PC-9 (cell line): ENCODE results near the gene PTGR3. TPM values are rescaled to one million over a fixed set of nuclear protein-coding genes. Genes with fewer than 3 reads are reported as not detected.

ENCODE experiments used
- BruUV-seq: library from RNA; stranded (reverse); fragments of 400-500 nt; replicated peaks from 2 replicates; lab custom pipeline; 2021; lab: Mats Ljungman, UMichigan
- CTCF ChIA-PET: fragments of 300-600 bp; sonication (Branson Sonifier 250); formaldehyde crosslinking; loops from one replicate; lab custom pipeline; 2022; ENCODE audit warnings: antibody characterized with exemption; lab: Charles Lee
- POLR2A ChIA-PET: fragments of 300-600 bp; sonication (Branson Sonifier 250); formaldehyde crosslinking; loops from one replicate; lab custom pipeline; 2022; ENCODE audit warnings: antibody characterized with exemption; ENCODE audit not compliant: unreplicated experiment; lab: Charles Lee
- DNase-seq, 2 experiments: peaks; one replicate each; pipeline versions ENCODE4 v3.0.0 to v3.0.0-alpha.2; 2015 to 2022; ENCODE audit warnings: mixed read lengths in 1 of 2
- H2AFZ ChIP-seq: fragments of 200-600 bp; sonication (generic); 2 replicates; pipeline ENCODE4 v1.8.1; 2017; ENCODE audit warnings: antibody characterized with exemption
- H3F3A ChIP-seq: fragments of 200-600 bp; sonication (generic); 2 replicates; pipeline ENCODE4 v1.8.1; 2017; ENCODE audit warnings: antibody characterized with exemption, mild to moderate bottlenecking, low read depth; ENCODE audit not compliant: insufficient read depth
- H3K27ac ChIP-seq: fragments of 200-600 bp; sonication (generic); 2 replicates; pipeline ENCODE4 v1.6.1; 2016; ENCODE audit warnings: mixed run types
- H3K27me3 ChIP-seq: fragments of 200-600 bp; sonication (generic); 2 replicates; pipeline ENCODE4 v1.6.1; 2016; ENCODE audit warnings: low read depth, mixed run types; ENCODE audit not compliant: insufficient read depth
- H3K36me3 ChIP-seq: fragments of 200-600 bp; sonication (generic); 2 replicates; pipeline ENCODE4 v1.6.1; 2016; ENCODE audit warnings: low read depth, mixed run types
- H3K4me1 ChIP-seq: fragments of 200-600 bp; sonication (generic); replicated peaks from 2 replicates; pipeline ENCODE4 v1.6.1; 2016; ENCODE audit warnings: mixed run types; ENCODE audit not compliant: insufficient read depth
- H3K4me2 ChIP-seq: fragments of 200-600 bp; sonication (generic); 2 replicates; pipeline ENCODE4 v1.6.1; 2017; ENCODE audit warnings: mixed run types
- H3K4me3 ChIP-seq: fragments of 200-600 bp; sonication (generic); 2 replicates; pipeline ENCODE4 v1.6.1; 2016; ENCODE audit warnings: mixed run types
- H3K79me2 ChIP-seq: fragments of 200-600 bp; sonication (generic); 2 replicates; pipeline ENCODE4 v1.6.1; 2017; ENCODE audit warnings: low read depth, mixed run types
- H3K9me2 ChIP-seq: fragments of 200-600 bp; sonication (generic); 2 replicates; pipeline ENCODE4 v1.8.1; 2017; ENCODE audit warnings: mild to moderate bottlenecking; ENCODE audit not compliant: insufficient read depth
- H3K9me3 ChIP-seq: fragments of 200-600 bp; sonication (generic); 2 replicates; pipeline ENCODE4 v1.8.1; 2016; ENCODE audit warnings: low read depth; ENCODE audit not compliant: insufficient read depth
- H4K20me1 ChIP-seq: fragments of 200-600 bp; sonication (generic); 2 replicates; pipeline ENCODE4 v1.8.1; 2017; ENCODE audit not compliant: insufficient read depth
- CTCF ChIP-seq: fragments of 200-600 bp; sonication (generic); conservative IDR thresholded peaks from 2 replicates; pipeline ENCODE4 v1.6.1; 2017; ENCODE audit warnings: mixed run types, antibody characterized with exemption, mild to moderate bottlenecking, moderate library complexity
- EZH2 ChIP-seq: fragments of 200-600 bp; sonication (generic); IDR thresholded peaks from 2 replicates; pipeline ENCODE4 v1.8.0; 2017; ENCODE audit warnings: antibody characterized with exemption, low read depth
- intact Hi-C: fragments of 100-400 bp; cut with micrococcal nuclease; formaldehyde crosslinking; loops from one replicate; pipeline ENCODE4 v1.10.0; 2022; ENCODE audit not compliant: unreplicated experiment
- total RNA-seq: library from RNA; stranded (reverse); gene quantifications from 2 replicates; pipeline ENCODE4 v1.2.3, GENCODE V29; 2021

The PTGR3 gene
- total RNA-seq, 1 experiment from 2014 or later, result 38.4 TPM

DNA sequence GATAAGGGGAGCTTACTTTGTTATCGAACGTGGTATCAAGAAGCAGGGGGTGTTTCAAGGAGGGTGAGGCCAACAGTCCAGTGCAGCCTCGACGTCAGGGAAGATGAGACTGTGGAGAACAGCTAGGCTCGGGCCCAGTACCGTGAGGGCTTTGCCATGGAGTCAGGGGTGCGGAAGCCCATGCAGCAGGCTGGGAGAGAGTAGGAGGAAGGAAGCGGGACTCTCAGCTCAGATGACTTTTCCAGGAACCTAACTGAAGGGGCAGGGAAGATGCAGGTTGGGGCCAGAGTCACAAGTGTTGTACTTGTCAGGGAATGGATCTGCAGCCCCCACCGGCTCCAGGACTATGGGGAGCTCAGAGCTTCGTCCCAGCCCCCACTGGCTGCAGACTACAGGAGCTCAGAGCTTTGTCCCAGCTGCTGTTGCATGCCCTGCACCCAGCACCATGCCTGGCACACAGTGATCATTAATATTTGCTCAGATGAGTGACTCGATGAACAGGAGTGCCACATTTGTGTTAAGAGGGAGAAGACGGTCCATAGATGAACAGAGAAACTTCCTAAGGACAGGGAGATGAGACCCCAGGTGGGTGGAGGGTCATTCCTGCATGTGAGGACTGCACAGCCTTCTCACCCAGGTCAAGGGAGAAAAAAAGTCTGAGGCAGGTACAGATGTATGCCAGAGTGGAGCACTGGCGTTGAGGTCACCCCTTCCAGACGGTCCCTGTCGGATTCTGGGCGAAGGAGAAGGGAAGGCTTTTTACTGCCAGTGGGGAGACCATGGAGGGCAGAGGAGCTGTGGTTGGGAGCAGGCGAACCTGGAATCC lies 36.4 kb downstream of the PTGR3 start:
- H3K9me3 ChIP-seq, result no peaks in the 10 kb centered on the region
- H3K27ac ChIP-seq, result no peak overlapping the region
- no peak overlapping the region for H2AFZ ChIP-seq
- H3K27me3 ChIP-seq, result peaks cover 18% of the 10 kb centered on the region; the same call in 1 of the 2 replicates
- H3K9me2 ChIP-seq, result no peaks in the 10 kb centered on the region
- no peak overlapping the region for H3K4me2 ChIP-seq
- no peaks in the 10 kb centered on the region for H3F3A ChIP-seq
- no peaks in the 10 kb centered on the region for H3K79me2 ChIP-seq
- H3K36me3 ChIP-seq, result no peaks in the 10 kb centered on the region
- ChIA-PET CTCF (no interaction called here), POLR2A (no interaction called here)
- no peaks in the 10 kb centered on the region for H3K4me1 ChIP-seq
- no TSS peak for BruUV-seq
- H4K20me1 ChIP-seq, result no peaks in the 10 kb centered on the region
- intact Hi-C loops, result no loop called here
- no peak for TF ChIP-seq CTCF
- no peak for TF ChIP-seq EZH2
- DNase-seq, result no peak
- no peak overlapping the region for H3K4me3 ChIP-seq

DNA sequence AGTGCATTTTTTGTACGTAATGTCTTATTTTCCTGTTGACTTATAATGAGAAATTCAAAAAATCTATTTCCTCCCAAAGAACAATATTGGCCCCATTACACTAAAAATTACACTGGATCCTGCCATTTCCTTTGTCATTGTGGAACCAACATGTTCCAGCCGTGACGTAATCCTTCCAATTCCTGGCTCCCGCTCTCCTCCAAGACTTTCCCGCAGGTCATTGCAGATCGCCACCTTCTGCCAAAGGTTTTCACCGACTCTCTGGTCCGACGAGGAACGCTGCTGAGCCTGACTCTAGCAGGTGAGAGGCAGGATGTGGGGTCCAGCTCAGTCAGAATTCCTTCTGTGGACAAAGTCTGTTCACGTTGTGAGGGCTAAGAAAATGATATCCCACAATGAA lies 38.0 kb downstream of the PTGR3 start:
- no peaks in the 10 kb centered on the region for H3K79me2 ChIP-seq
- no TSS peak for BruUV-seq
- no peak for DNase-seq
- TF ChIP-seq EZH2 (no peak), CTCF (no peak)
- POLR2A ChIA-PET, result no interaction called here
- H3K4me3 ChIP-seq, result no peak overlapping the region
- H3K36me3 ChIP-seq, result no peaks in the 10 kb centered on the region
- no peaks in the 10 kb centered on the region for H3K4me1 ChIP-seq
- H2AFZ ChIP-seq, result no peak overlapping the region
- no peak overlapping the region for H3K4me2 ChIP-seq
- H4K20me1 ChIP-seq, result no peaks in the 10 kb centered on the region
- no peaks in the 10 kb centered on the region for H3K9me2 ChIP-seq
- peaks cover 34% of the 10 kb centered on the region; the same call in 1 of the 2 replicates for H3K27me3 ChIP-seq
- H3F3A ChIP-seq, result no peaks in the 10 kb centered on the region
- CTCF ChIA-PET, result no interaction called here
- H3K27ac ChIP-seq, result no peak overlapping the region
- intact Hi-C loops, result no loop called here
- H3K9me3 ChIP-seq, result no peaks in the 10 kb centered on the region

DNA sequence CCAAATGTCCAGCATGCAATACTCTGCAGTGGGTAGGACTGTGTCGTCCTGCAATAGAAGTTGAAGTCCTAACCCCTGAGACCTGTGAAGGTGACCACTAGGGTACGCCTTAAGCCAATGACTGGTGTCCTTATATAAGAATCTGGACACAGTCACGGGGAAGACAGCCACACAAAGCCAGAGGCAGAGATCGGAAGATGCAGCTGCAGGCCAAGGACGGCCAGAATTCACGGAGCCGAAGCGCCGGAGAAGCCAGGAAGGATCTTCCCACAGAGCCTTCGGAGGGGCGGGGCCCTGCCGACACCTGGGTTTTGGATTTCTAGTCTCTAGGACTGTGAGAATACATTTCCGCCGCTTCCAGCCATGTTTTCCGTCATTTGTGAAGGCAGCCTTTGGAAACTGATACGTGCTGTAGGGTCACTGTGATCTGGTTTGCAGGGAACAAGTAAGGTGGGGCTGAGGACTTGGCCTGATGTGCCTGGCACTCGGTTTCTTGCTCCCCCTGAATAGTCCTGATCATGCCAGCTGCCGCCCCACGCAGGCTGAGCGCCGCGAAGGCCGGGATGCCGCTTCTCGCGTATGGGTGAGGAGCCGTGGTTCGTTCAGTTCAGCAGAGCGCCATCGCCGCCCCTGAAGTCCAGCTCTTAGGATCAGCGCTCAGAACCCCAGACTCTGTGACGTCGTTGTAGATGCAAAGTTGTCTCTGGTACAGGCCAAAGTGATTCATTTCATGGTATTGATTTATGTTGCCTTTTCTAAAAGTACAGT lies 38.7 kb downstream of the PTGR3 start:
- no TSS peak for BruUV-seq
- H3K4me3 ChIP-seq, result no peak overlapping the region
- 0 out of 2 replicates have a peak, but pooled peaks have one; percentile 14 for TF ChIP-seq CTCF
- no peak for TF ChIP-seq EZH2
- ChIA-PET CTCF (no interaction called here), POLR2A (no interaction called here)
- H3K4me1 ChIP-seq, result no peaks in the 10 kb centered on the region
- intact Hi-C loops, result no loop called here
- DNase-seq, result no peak
- no peak overlapping the region for H3K27ac ChIP-seq
- H3K36me3 ChIP-seq, result no peaks in the 10 kb centered on the region
- no peaks in the 10 kb centered on the region for H3F3A ChIP-seq
- no peaks in the 10 kb centered on the region for H4K20me1 ChIP-seq
- H3K79me2 ChIP-seq, result no peaks in the 10 kb centered on the region
- no peak overlapping the region for H2AFZ ChIP-seq
- H3K27me3 ChIP-seq, result peaks cover 35% of the 10 kb centered on the region; the same call in 1 of the 2 replicates
- H3K9me2 ChIP-seq, result no peaks in the 10 kb centered on the region
- H3K9me3 ChIP-seq, result no peaks in the 10 kb centered on the region
- H3K4me2 ChIP-seq, result no peak overlapping the region
